Testis (tissue), 2 donors: ENCODE results near the gene CERS5.

Experiments used
- POLR2A ChIP-seq: fragments of 450-650 bp; IDR thresholded peaks from one replicate; pipeline ENCODE4 v1.6.1; 2017; ENCODE audit warnings: antibody characterized with exemption, mild to moderate bottlenecking, moderate library complexity
- TF ChIP-seq, protein P1 (sequence below), 3 experiments: fragments of 450-650 bp in 2 of 3; fragments of 200-600 bp in 1 of 3; sonication (generic) in 1 of 3; IDR thresholded peaks; one replicate each; pipeline ENCODE4 v1.5.1; 2016 to 2019; ENCODE audit warnings: antibody characterized with exemption in 3 of 3, mild to moderate bottlenecking in 2 of 3, moderate library complexity in 1 of 3

DNA sequence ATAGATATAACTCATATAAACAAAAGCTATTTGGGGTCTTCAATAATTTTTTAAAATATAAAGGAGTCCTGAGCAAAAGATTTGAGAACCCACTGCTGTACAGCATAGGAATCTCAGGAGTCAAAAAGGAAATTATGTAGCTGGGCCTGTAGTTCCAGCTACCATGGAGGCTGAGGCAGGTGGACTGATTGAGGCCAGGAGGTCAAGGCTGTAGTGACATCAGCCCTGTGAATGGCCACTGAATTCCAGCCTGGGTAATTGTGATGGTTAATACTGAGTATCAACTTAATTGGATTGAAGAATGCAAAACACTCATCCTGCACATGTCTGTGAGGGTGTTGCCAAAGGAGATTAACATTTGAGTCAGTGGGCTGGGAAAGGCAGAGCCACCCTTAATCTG is 10.5 kb downstream of the CERS5 start:
- TF ChIP-seq, protein P1, sequence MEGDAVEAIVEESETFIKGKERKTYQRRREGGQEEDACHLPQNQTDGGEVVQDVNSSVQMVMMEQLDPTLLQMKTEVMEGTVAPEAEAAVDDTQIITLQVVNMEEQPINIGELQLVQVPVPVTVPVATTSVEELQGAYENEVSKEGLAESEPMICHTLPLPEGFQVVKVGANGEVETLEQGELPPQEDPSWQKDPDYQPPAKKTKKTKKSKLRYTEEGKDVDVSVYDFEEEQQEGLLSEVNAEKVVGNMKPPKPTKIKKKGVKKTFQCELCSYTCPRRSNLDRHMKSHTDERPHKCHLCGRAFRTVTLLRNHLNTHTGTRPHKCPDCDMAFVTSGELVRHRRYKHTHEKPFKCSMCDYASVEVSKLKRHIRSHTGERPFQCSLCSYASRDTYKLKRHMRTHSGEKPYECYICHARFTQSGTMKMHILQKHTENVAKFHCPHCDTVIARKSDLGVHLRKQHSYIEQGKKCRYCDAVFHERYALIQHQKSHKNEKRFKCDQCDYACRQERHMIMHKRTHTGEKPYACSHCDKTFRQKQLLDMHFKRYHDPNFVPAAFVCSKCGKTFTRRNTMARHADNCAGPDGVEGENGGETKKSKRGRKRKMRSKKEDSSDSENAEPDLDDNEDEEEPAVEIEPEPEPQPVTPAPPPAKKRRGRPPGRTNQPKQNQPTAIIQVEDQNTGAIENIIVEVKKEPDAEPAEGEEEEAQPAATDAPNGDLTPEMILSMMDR (IDR thresholded peaks at IDR 0.05): no peak
- no peak for TF ChIP-seq POLR2A
